ENCODE data around the gene CAMSAP3. TPM values are rescaled to one million over a fixed set of nuclear protein-coding genes. Genes with fewer than 3 reads are reported as not detected.
A peak's percentile ranks its signal among the peaks of the same experiment; 100 is the strongest.
"Not testable (repeated sequence)": the region's sequence is repeated elsewhere in the genome, so short reads cannot be mapped to it uniquely, and the experiment has no call there.

The CAMSAP3 gene
- total RNA-seq, 2 donors from 2014 or later = 0.36 to 1.2 TPM

DNA sequence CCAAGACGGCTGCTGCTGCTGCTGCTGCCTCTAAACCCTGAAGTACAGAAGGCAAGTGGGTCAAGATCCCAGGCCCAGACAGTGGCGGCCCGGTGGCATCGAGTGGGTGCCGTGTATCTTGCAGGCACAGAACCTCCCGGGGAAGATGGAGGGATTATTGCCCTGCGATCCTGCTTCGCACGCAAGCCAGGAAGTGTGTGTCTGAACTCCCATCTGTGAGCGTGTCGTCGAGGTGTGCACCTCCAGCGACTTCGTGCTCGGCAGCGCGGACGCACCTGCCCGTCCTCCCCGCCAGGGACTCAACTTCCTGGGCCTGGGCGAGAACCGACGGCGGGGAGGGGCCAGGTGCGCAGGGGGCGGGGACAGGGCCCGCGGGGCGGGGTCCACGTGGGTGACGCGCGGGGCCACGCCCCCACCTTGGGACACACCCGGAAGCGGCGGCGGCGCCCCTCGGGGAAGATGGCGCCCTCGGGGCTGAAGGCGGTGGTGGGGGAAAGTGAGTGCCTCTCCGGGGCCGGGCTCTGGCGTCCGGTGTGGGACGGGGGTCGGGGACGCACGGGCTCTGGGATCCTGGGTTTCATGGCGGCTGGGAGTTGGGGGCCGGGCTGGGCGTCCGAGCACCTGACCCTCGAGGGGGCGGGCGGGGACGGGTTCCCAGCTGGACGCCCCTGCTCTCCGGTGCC, 41.2 kb downstream of the CAMSAP3 start, which contains the start of gene STXBP2:
Gene STXBP2 (plus strand): TSS at position 420 of the 683 bp plus-strand sequence. CDS start 40 bp downstream, at position 460.
- H3K27me3 Mint-ChIP-seq = no peaks in the 10 kb centered on the region
- peak within 1 kb of the TSS; percentile 78 to 88 for H3K27ac Mint-ChIP-seq
- H3K4me1 Mint-ChIP-seq (ENCODE audit: low read depth in 2 of 2) = peaks cover 22 to 33% of the 10 kb centered on the region in 2 donors
- peaks cover 9% of the 10 kb centered on the region for H3K36me3 Mint-ChIP-seq
- DNase-seq (ENCODE audit: low spot score) (peak; percentile 89), ATAC-seq (peak; percentile 96 to 97)
- peaks cover 6% of the 10 kb centered on the region for H3K9me3 Mint-ChIP-seq
- H3K4me3 Mint-ChIP-seq = peak within 1 kb of the TSS; percentile 84

GRCh38 chr19:7637374-7638256, 42.0 kb downstream of the CAMSAP3 start:
- Mint-ChIP-seq H3K27ac (peak overlapping the region; percentile 78 to 88), H3K27me3 (no peaks in the 10 kb centered on the region), H3K4me3 (peak overlapping the region; percentile 84), H3K4me1 (ENCODE audit: low read depth in 2 of 2) (peaks cover 22 to 33% of the 10 kb centered on the region in 2 donors), H3K9me3 (peaks cover 6% of the 10 kb centered on the region), H3K36me3 (peaks cover 9% of the 10 kb centered on the region)
- ATAC-seq (peak; percentile 61 to 65), DNase-seq (ENCODE audit: low spot score) (no peak)

DNA sequence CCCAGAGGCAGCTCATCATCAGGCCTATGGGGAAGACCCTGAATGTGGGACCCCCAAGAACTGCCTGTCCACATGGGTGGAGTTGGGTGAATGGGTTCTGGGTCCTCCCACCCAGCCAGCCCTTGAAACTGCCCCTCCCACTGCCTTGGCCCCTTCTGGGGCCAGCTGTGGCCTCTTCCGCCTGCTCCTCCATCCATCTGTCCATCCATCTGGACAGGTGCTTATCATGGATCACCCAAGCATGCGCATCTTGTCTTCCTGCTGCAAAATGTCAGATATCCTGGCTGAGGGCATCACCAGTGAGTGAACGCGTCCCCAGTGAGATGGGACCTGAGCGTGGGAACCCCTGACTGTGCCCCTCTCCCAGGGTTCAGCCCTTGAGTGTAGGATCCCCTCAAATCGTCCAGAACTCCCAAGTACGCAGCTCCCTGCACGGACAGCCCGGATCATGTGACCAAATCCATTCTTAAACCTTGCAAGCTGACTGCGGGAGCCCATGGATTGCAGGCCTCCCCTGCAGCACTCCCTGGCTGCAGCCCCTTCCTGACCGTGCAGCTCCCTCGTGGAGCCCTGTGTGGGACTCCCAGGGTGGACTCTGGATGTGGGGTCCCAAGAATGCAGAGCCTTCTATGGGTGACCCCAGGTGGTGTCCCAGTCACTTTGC, 43.3 kb downstream of the CAMSAP3 start:
- ATAC-seq (no peak), DNase-seq (ENCODE audit: low spot score) (no peak)
- Mint-ChIP-seq H3K27ac (no peak overlapping the region), H3K9me3 (peaks cover 6% of the 10 kb centered on the region), H3K27me3 (no peaks in the 10 kb centered on the region), H3K4me3 (peak overlapping the region; percentile 51), H3K36me3 (peaks cover 9% of the 10 kb centered on the region), H3K4me1 (ENCODE audit: low read depth in 2 of 2) (peaks cover 22 to 33% of the 10 kb centered on the region in 2 donors)

- Mint-ChIP-seq H3K4me3 (peak overlapping the region; percentile 32), H3K27me3 (no peaks in the 10 kb centered on the region), H3K36me3 (peaks cover 9% of the 10 kb centered on the region), H3K27ac (no peak overlapping the region), H3K4me1 (ENCODE audit: low read depth in 2 of 2) (peaks cover 22 to 29% of the 10 kb centered on the region in 2 donors), H3K9me3 (peaks cover 6% of the 10 kb centered on the region)
- ATAC-seq = no peak
- no peak for DNase-seq (ENCODE audit: low spot score)
These were observed 44.2 kb downstream of the CAMSAP3 start for GRCh38 chr19:7639863-7640348.

- ATAC-seq (no peak), DNase-seq (ENCODE audit: low spot score) (no peak)
- H3K9me3 Mint-ChIP-seq = peaks cover 6% of the 10 kb centered on the region
- peaks cover 22 to 30% of the 10 kb centered on the region in 2 donors for H3K4me1 Mint-ChIP-seq (ENCODE audit: low read depth in 2 of 2)
- H3K27me3 Mint-ChIP-seq = no peaks in the 10 kb centered on the region
- no peak overlapping the region for H3K27ac Mint-ChIP-seq
- no peak overlapping the region for H3K4me3 Mint-ChIP-seq
- H3K36me3 Mint-ChIP-seq = peaks cover 9% of the 10 kb centered on the region
These were observed 45.1 kb downstream of the CAMSAP3 start for GRCh38 chr19:7640803-7641202.

- Mint-ChIP-seq H3K27me3 (no peaks in the 10 kb centered on the region), H3K4me1 (ENCODE audit: low read depth in 2 of 2) (peaks cover 25% of the 10 kb centered on the region in 2 donors), H3K9me3 (peaks cover 6% of the 10 kb centered on the region), H3K36me3 (peaks cover 9% of the 10 kb centered on the region), H3K27ac (no peak overlapping the region), H3K4me3 (no peak overlapping the region)
- DNase-seq (ENCODE audit: low spot score) (no peak), ATAC-seq (no peak)
These were observed 45.9 kb downstream of the CAMSAP3 start for GRCh38 chr19:7641290-7642276.

GRCh38 chr19:7642295-7643030, 46.8 kb downstream of the CAMSAP3 start:
- peaks cover 23 to 24% of the 10 kb centered on the region in 2 donors for H3K4me1 Mint-ChIP-seq (ENCODE audit: low read depth in 2 of 2)
- no peak overlapping the region for H3K4me3 Mint-ChIP-seq
- H3K9me3 Mint-ChIP-seq = peaks cover 6% of the 10 kb centered on the region
- no peak overlapping the region for H3K27ac Mint-ChIP-seq
- ATAC-seq (no peak), DNase-seq (ENCODE audit: low spot score) (no peak)
- peaks cover 9% of the 10 kb centered on the region for H3K36me3 Mint-ChIP-seq
- no peaks in the 10 kb centered on the region for H3K27me3 Mint-ChIP-seq

- DNase-seq (ENCODE audit: low spot score) (no peak), ATAC-seq (no peak)
- H3K4me3 Mint-ChIP-seq = no peak overlapping the region
- no peak overlapping the region for H3K27ac Mint-ChIP-seq
- peaks cover 19 to 20% of the 10 kb centered on the region in 2 donors for H3K4me1 Mint-ChIP-seq (ENCODE audit: low read depth in 2 of 2)
- H3K9me3 Mint-ChIP-seq = peaks cover 6% of the 10 kb centered on the region
- H3K36me3 Mint-ChIP-seq = peaks cover 9% of the 10 kb centered on the region
- no peaks in the 10 kb centered on the region for H3K27me3 Mint-ChIP-seq
These were observed 47.4 kb downstream of the CAMSAP3 start for GRCh38 chr19:7643031-7643415.

- H3K36me3 Mint-ChIP-seq; ATAC-seq; DNase-seq (ENCODE audit: low spot score); H3K4me3 Mint-ChIP-seq; H3K27me3 Mint-ChIP-seq; H3K9me3 Mint-ChIP-seq; H3K27ac Mint-ChIP-seq: not testable (repeated sequence)
- H3K4me1 Mint-ChIP-seq (ENCODE audit: low read depth in 2 of 2) = peaks cover 16 to 19% of the 10 kb centered on the region in 2 donors
These were observed 48.2 kb downstream of the CAMSAP3 start for GRCh38 chr19:7643629-7644549.

DNA sequence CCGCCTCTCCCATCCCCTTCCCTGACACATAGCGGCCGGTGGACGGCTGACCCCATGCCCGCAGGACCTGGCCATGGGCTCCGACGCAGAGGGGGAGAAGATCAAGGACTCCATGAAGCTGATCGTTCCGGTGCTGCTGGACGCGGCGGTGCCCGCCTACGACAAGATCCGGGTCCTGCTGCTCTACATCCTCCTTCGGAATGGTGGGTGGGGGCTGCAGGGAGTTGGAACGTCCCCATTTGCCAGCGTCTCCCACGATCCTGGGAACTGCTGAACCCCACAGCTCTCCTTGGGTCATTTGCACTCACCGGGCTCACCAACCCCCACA, 48.9 kb downstream of the CAMSAP3 start:
- ATAC-seq = no peak
- no peak for DNase-seq (ENCODE audit: low spot score)
- Mint-ChIP-seq H3K4me3 (no peak overlapping the region), H3K27me3 (no peaks in the 10 kb centered on the region), H3K4me1 (ENCODE audit: low read depth in 2 of 2) (peaks cover 14 to 16% of the 10 kb centered on the region in 2 donors), H3K27ac (peak overlapping the region in 1 of 2 donors; percentile 54), H3K36me3 (peaks cover 9% of the 10 kb centered on the region), H3K9me3 (peaks cover 6% of the 10 kb centered on the region)

DNA sequence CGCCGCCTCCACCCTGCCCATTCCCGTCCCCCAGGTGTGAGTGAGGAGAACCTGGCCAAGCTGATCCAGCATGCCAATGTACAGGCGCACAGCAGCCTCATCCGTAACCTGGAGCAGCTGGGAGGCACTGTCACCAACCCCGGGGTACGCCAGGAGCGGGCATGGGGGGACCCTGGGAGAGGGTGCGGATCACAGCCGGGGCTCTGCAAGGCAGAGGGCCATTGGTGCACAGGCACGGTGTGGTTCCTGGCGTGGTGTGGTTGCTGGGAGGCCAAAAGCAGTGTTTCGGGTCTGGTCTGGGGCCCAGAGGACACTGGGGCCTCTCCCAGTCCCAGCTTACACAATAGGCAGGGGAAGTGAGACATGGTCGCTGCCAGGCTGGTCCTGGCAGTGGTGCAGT, 49.5 kb downstream of the CAMSAP3 start:
- H3K4me1 Mint-ChIP-seq (ENCODE audit: low read depth in 2 of 2) = peaks cover 7 to 10% of the 10 kb centered on the region in 2 donors
- H3K4me3 Mint-ChIP-seq = no peak overlapping the region
- H3K27me3 Mint-ChIP-seq = no peaks in the 10 kb centered on the region
- H3K27ac Mint-ChIP-seq = peak overlapping the region in 1 of 2 donors; percentile 54
- peaks cover 2% of the 10 kb centered on the region for H3K36me3 Mint-ChIP-seq
- DNase-seq (ENCODE audit: low spot score) (no peak), ATAC-seq (no peak)
- peaks cover under 1% of the 10 kb centered on the region for H3K9me3 Mint-ChIP-seq
